GM12891 (cell line): Measurements from ENCODE around the gene SORCS1.

Experiments
- POLR2A ChIP-seq: IDR thresholded peaks from 2 replicates; pipeline ENCODE4 v1.6.1; 2011; ENCODE audit warnings: low read depth, low read length, control low read depth
- POLR2AphosphoS5 ChIP-seq: IDR thresholded peaks from 2 replicates; pipeline ENCODE4 v1.6.1; 2011; ENCODE audit warnings: low read depth, low read length, control low read depth
- POU2F2 ChIP-seq: IDR thresholded peaks from 2 replicates; pipeline ENCODE4 v1.6.1; 2011; ENCODE audit warnings: low read depth, mild to moderate bottlenecking, control low read depth, low read length, moderate library complexity
- SPI1 ChIP-seq: IDR thresholded peaks from 2 replicates; pipeline ENCODE4 v1.6.1; 2011; ENCODE audit warnings: low read depth, low read length, control low read depth
- TAF1 ChIP-seq: IDR thresholded peaks from 2 replicates; pipeline ENCODE4 v1.6.1; 2011; ENCODE audit warnings: low read depth, low read length, control low read depth

GRCh38 chr10:106720683-106721082 lies 443.8 kb downstream of the SORCS1 start:
- TF ChIP-seq TAF1 (no peak), POLR2A (no peak), POLR2AphosphoS5 (no peak), SPI1 (no peak), POU2F2 (no peak)
